HUDEP-2 (cell line): ENCODE measurements around the gene STYXL1.

ENCODE experiments used
- DNase-seq, 76 experiments: peaks; one replicate each; lab custom pipeline; 2025; ENCODE audit not compliant: unreplicated experiment in 76 of 76; lab: John Stamatoyannopoulos, UW

STYXL1 gene

DNA sequence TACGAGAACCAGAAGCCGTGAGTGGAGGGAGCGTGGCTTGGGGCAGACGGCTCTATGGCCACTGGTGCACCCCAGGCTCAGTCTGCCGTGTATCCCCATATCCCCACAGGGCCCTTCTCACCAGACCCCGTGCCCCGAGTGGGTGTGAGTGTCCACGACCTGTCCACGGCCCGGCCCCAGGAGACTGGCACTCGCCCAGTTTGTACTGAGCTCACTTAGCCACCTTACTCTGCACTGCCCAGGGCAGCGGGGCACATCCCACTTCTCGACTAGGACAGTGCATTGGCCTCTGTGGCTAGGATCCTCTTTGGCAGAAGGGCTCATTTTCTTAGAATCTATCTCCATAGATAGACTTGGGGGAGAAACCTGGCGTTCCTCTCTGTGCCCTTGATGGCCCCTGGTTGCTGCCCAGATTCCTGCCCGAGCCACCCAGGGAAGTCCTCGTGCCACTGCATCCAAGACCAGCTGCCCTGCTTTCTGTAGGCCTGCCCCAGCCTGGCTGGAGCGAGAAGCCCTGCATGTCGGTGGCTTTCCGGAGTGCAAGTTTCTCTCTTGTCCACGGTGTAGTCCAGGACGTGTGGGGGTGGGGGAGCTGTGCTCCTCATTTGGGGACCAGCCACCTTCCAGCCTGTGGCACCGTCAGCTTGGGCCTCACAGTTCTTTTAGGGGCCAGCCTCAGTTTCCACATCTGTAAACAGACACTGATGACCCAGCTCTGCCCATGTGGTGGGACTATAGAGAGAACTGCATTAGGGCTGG lies 65.3 kb downstream of the STYXL1 start:
- DNase-seq, result no peak

DNA sequence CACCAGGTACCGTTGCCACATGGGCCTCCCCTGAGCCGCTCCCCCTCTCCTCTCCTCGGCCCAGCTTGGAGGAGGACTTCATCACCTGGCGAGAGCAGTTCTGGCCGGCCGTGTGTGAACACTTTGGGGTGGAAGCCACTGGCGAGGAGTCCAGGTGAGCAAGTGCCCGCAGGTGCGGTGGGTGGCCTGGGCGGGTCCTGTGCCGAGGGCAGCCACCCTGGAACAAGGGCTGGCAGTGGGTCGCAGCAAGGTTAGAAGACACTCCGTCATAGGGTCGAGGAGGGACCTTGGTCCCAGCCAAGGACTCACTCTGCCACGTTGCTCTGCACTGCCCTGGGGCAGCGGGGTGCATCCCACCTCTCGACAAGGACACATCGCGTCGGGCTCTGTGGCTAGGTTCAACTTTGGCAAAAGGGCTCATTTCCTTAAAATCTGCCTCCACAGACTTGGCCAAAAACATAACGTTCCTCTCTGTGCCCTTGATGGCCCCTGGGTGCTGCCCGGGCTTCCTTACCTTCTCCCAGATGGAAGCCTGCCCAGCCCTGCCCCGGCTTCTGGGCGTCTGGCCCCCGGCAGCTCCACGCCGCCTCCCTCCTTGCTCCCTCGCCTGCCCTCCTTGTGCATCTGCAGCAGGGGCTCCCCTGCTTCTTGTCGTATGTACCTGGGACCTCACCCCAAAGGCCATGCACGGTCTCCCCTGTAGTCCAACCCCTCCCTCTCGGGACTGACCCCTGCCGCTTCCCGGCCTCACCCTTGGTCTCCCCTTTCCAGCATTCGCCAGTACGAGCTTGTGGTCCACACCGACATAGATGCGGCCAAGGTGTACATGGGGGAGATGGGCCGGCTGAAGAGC lies 66.1 kb downstream of the STYXL1 start:
- no peak for DNase-seq

DNA sequence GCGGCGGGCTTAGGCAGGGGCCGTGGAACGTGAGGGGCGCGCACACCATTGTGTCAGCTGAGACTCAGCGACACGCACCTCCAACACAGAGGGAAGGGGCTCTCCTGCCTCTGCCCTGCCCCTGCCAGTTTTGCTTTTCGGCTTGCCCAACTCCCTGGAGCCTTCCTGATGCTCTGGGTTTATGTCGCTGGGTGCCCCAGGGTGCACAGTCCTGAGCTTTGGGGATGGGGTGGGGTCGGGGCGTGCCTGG lies 66.7 kb downstream of the STYXL1 start:
- no peak for DNase-seq

DNA sequence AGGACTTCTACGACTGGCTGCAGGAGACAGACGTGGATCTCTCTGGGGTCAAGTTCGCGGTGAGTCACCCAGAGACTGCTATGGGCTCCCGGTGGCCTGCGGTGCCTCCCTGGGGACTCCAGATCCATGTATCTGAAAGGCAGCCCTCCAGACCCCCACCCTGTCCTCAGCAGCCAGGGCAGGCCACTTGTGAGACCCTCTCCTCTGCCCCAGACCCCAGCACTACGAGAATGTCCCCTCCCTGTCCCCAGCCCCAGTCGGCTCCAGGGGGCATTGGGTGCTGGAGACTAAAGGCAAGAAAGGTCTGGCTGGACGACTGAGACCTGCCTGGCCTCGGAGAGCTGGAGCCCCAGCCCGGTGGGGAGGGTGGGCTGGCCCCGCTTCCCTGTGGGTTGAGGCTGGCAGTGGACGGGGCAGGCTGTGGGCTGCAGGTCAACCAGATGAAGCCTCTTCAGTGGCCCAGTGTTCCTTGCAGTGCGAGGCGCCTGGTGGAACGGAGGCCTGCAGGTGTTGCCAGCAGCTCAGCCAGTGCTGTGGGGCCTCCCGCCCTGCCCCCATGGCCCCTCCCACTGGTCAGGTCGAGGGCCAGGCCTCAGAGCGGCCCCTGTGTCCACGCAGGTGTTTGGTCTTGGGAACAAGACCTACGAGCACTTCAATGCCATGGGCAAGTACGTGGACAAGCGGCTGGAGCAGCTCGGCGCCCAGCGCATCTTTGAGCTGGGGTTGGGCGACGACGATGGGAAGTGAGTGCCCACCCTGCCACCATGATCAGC lies 67.2 kb downstream of the STYXL1 start:
- DNase-seq, result no peak

DNA sequence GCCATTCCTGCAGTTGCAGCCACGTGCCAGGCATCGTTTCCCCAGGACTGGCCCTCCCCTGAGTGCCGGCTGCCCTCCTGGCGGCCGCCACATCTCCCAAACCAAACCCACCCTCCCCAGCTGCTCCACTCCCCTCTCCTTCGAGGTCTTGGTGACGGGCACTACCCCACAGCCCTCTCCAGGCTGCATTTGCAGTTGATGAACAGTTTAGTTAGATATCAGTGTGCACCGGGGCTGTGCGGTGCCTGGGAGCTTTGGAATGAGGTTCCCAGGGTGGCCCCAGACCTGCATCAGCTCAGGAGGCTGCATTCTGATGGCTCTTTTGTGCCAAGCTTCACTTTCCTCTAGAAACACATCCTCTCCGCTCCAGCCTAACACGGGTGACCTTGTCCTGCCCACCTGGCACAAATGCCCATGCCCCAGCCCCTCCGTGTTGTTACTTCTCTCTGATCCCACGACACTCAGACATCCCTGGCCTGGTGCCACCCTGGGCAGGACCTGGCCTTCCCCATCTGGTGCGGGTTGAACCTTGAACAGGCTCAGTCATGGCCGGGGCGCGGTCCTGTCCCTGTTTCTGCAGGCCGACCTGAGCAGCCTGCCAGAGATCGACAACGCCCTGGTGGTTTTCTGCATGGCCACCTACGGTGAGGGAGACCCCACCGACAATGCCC lies 67.9 kb downstream of the STYXL1 start:
- DNase-seq, result no peak

DNA sequence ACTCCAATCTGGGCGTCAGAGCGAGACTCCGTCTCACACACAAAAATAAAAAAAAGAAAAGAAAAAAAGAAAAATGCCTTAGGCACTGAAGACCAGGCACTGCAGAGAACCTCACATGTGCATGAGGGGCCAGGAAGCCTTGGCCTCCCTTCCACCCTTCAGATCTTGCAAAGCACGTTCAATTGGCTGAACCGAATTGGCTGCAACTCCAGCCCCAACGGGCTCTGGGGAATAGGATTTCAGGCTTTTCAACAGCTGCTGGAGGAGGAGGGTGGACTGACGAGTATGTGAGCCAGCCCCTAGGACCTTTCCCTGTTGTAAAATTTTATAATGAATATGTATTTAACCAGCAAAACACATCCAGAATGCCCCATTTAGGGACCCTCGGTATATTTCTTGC lies 70.1 kb downstream of the STYXL1 start:
- DNase-seq, result no peak

DNA sequence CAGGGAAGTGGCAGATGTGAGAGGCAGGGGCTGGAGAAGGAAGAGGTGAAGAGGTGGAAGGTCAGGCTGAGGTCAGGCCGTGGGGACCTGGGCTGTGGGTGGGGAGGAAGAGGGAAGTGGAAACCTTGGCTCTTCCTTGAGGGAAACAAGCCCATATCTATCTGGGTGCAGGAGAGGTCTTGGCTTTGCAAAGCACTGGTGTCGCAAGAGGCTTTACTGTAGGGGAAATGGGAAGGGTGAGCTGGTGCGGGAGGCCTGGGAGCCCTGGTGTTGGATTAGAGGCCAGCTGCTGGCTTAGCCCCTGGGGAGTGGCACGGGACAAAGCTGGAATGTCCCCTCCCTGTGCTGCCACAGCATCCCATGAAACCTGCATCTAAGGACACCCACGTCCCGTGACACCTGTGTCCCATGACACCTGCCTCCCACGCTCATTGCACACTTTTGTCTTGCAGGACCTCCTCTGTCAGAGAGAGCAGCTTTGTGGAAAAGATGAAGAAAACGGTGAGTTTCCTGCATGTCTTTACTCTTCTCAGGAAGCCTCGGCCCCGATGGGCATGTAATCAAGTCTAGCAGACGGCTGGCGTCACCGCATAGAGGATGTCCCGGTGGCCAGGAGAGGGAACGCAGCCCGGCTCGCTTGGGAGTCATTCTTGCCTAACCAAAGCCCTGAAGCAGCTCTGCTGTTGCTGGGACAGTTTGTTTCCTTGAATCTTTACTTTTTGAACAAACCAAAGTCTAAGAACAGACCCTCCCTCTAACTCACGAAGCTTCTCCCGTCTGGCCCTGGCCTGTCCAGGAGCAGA lies 75.6 kb downstream of the STYXL1 start:
- DNase-seq, result no peak

DNA sequence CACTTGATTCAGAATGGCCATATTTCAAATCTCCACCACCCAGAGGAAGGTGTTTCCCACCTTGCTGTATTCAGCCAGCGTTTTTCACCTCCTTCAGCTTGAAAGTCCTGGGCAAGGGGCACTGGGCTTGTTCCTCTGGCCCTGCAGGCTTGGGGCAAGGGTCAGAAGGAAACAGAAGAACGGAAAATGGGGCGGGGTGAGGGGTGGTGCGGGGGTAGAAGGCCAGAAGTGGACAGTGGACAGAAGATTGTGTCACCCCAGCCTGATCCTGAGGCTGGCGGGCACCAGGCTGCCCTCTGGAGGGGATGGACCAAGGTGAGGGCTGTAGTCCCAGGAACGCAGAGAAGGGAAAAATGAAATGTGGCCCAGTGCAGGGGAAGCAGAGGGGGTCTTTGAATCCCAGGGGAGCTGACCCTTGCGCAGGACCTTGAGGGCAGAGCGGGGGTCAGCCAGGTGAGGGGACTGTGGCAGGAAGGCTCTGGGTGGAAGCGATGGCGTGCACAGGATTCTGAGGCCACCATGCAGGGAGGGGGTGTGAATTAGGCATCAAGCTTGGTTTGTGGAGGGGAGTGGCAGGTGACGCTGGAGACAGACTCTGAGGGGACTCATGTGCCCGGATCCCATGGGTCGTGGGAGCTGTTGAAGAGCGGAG lies 76.4 kb downstream of the STYXL1 start:
- DNase-seq, result no peak

DNA sequence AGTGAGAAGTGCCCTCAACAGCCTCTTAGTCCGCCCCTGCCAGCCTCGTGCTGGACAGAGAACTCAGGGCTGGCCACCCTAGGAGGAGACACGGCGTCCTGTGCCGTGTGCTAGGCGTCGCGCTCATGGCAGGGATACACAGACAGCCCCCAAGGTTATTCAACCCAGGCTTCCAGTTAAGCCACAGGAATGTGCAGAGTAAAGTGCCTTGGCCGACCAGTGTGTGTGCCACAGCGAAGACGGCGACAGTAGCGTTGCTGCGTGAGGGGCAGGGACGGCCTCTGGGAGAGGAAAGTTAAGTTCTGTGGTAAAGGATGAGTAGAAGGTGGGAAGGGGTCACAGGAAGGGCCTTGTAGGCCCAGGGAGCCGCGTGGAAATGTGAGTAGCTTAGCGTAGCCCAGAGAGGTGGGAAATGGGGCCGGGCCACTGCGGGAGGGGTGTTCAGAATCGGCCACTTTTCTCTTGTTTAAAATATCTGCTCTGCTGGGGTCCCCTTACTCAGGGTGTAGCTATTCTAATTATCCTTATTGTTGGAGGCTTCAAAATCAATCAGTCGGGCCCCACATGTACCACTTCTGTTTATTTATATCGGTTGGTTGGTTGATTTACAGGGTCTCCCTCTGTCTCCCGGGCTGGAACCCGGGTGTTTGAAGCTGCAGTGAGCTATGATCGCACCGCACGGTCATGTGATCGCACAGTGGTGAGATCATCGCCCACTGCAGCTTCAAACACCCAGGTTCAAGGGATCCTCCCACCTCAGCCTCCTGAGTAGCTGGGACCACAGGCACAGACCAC lies 77.9 kb downstream of the STYXL1 start:
- no peak for DNase-seq

DNA sequence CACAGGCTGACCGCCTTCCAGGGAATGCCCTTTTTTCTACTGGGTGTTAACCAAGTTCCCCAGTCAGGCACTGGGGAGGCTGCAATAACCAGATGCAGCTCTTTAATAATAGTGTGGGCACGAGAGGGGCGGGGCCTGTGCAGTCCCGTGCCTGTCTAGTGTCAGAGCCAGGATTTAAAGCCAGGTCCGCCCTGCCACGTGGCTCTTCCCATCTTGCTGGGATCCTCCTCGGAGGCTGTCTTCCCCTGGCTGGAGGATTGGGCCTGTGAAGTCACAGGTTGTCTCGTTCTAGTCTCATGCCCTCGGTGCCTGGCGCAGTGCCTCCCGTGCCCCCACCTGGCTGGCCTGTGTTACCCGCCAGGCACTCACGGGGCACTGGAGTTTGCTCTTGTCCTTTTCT lies 78.6 kb downstream of the STYXL1 start:
- DNase-seq, result no peak

DNA sequence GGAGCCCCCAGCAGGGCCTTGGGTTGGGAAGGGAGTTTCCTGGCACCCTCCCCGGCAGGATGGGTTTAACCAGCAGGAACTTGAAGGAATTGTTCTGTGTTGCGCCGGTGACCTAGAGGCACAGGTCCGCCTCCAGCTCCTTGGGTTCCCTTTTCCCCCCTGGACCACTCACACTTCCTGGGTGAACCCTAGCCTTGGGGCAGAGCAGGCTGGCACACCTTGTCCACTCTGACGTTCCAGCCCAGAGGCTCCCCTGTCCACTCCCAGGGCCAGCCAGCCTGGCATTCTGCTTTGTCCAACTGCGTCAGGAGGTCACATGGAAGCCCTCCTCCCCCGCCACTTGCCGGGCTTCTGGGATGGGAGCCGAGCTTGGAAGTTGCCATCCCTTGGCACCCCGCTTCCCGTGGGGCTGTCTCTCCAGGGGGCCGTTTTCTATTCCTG lies 79.2 kb downstream of the STYXL1 start:
- DNase-seq, result no peak

DNA sequence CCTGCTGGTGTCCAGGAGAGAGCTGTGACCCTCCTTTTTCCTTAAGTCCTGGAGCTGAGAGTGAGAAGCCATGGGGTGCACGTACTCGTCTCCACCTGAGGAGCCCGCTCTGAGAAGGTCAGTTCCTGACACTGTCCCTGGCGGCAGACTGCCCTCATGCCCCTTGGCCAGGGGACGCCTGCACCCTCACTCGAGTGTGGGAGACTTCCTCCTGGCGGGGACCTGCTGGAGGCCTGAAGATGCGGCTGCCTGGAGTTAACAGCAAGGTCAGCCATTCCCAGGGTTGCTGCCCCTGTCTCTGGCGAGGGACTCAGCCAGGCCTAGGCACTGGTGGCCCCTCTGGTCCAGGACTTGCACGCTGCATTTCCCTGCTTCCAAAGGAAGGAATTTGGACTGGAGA lies 79.8 kb downstream of the STYXL1 start:
- no peak for DNase-seq

DNA sequence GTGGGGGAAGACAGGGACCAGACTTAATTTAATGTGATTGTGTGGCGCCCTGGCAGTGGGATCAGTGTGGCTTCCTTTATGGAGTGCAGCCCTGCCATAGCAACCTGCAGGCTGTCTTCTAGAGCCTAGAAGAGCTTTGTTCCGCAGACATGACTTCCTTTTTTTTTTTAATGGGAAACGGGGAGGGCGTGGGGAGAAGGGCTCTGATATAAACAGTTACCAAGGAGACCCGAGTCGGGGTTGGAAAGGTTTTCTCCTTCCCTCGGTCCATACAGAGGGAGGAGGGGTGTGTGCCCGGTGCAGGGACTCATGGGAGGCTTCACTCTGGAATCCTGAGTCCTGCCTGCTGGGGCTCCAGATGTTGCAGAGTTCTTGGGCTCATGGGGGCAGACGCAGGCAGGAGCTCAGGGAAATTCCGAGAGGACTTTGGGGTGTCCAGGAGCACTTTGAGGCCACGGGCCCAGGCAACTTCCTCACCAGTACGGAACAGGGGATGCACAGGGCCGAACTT lies 80.3 kb downstream of the STYXL1 start:
- no peak for DNase-seq

DNA sequence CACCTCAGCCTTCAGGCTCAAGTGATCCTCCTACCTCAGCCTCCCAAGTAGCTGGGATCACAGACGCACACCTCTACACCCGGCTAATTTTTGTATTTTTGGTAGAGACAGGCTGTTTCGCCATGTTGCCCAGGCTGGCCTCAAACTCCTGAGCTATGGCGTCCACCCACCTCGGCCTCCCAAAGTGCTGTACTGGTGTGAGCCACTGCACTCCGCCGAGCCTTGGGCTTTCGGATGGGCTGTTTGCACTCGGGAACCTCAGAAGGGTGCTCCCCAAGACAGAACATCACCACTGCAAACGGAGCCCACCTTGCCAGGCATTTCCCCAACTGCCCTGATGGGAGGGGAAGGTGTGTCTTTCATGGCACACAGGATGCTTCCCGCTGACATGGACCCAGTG lies 80.7 kb downstream of the STYXL1 start:
- no peak for DNase-seq

DNA sequence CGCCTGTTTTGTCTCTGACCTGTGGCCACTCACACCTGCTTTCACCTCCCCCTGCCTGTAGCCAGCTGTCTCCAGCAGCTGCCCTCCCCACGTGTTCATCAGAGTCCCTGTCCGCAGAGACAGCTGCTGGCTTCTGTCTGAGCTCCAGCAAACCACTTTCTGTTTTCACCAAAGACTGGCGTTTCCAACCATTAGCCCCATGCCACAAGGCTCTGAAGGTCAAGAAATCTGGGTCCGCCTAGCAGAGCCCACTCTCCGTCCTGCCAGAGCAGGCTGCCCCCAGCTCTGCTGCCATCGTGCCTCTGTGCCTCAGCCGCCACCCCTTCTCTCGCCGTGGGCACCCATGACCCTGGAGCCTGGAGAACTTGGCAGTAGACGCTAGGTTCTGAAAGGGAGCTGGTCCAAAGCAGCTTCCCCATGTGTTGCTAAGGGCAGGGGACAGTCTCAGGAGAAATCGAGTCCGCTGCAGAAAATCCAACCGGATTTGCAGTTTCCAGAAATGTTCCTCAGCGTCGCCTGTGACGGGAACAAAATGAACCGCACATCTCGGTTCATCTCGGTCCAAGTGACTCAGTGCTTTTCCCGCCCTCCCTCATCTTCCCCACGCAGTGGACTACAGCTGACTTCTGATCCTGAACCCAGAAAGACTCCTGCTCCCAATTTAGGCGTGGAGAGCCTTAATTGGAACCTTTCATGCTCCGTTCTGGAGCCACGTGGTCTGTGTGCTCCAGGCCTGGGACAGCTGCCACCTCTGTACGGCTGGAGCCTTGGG lies 81.4 kb downstream of the STYXL1 start:
- DNase-seq, result no peak

DNA sequence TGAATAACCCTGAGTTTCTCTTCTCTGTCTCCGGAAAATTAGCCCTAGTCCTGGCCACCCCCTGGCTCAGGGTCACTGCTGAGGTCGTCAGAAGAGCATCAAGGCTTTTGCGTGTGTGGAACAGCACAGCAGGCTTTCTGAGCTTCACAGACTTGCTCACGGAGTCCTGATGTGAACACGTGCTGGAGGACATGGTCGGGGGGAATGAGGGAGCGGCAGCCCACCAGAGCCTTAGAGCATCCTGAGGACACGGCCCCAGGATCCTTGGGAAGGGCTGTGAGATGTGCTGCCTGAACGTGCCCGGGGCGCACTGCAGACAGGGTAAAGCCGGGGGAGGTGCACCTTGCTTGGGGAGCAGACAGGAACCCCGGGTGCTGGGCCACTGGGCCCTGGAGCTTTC lies 82.2 kb downstream of the STYXL1 start:
- no peak for DNase-seq

DNA sequence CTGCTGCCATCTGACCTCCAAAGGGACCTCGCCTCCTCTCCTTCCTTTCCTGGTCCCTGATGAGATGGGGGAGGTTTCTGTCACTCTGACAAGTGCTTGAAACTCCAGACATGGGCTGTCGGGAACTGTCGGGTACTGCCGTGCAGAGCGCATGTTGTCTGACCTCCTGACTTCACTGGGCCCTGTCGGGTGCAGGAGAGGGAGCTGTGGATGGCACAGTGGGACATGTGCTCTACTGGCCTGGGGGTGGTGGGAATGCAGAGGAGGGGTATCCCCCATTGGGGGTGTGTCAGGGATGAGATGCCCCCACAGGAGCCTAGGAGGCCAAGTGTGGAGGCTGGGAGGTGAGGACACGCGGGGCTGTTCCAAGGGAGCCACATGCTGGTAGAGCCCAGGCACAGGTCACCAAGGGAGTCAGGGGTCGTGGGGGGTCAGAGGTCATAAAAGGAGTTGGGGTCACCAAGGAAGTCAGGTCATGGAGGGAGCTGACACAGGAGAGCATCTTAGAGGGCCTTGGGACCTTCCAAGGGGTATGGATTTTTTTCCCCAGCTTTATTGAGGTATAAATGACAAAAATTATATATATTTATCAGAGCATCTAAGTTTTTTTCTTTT lies 84.3 kb downstream of the STYXL1 start:
- DNase-seq, result no peak
